ENCODE measurements around the gene SORL1.

- no peak for TF ChIP-seq CTCF (IDR thresholded peaks at IDR 0.05)
- no peak for TF ChIP-seq POLR2A (IDR thresholded peaks at IDR 0.05)
- no peak for TF ChIP-seq POLR2AphosphoS5 (IDR thresholded peaks at IDR 0.05)
Observed at GRCh38 chr11:121521145-121522042, 69.3 kb downstream of the SORL1 start.

All from suprapubic skin (tissue), 4 donors.